T-helper 1 cell treated with Interleukin-12 subunit alpha and Interleukin-12 subunit beta and Interleukin-4 antibody, amounts not matched to agents 30 μg/mL and 1 μg/mL, for 36 hours (primary cell): ENCODE results near the gene GPR158.

Experiments
- H3K27ac Mint-ChIP-seq: one replicate; pipeline ENCODE4 v1.8.0; 2021; ENCODE audit warnings: mild to moderate bottlenecking, mixed read lengths
- H3K27me3 Mint-ChIP-seq: one replicate; pipeline ENCODE4 v1.8.0; 2021; ENCODE audit warnings: low read depth, mixed read lengths
- H3K36me3 Mint-ChIP-seq: one replicate; pipeline ENCODE4 v1.8.0; 2021; ENCODE audit warnings: low read depth, mixed read lengths
- H3K4me1 Mint-ChIP-seq: one replicate; pipeline ENCODE4 v1.8.0; 2021; ENCODE audit warnings: low read depth, mixed read lengths
- H3K4me3 Mint-ChIP-seq: one replicate; pipeline ENCODE4 v1.8.0; 2021; ENCODE audit warnings: mild to moderate bottlenecking, moderate library complexity, mixed read lengths
- H3K9me3 Mint-ChIP-seq: one replicate; pipeline ENCODE4 v1.8.0; 2021; ENCODE audit warnings: mixed read lengths

GPR158 gene

GRCh38 chr10:25231751-25232150, 57.0 kb downstream of the GPR158 start:
- H3K9me3 Mint-ChIP-seq, result no peaks in the 10 kb centered on the region
- H3K27me3 Mint-ChIP-seq, result no peaks in the 10 kb centered on the region
- no peak overlapping the region for H3K27ac Mint-ChIP-seq
- no peaks in the 10 kb centered on the region for H3K36me3 Mint-ChIP-seq
- no peaks in the 10 kb centered on the region for H3K4me1 Mint-ChIP-seq
- H3K4me3 Mint-ChIP-seq, result no peak overlapping the region

DNA sequence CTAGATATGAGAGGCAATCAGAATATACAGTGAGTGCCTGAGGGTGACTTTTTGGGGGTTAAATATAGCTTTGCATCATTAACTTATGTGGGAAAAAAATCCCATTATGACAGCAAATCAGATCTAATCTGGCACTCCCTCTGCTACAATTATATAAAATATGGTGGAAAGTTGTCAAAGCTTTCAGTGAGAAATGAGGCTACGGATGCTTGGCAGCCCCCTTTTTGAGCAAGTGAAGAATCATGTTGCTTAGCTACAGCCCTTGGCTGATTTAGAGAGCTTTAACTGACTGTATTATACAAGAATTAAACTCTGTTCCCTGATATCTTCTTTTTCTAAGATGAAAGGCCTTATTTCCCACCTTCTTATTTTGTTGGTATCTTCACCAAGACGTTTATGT, 57.4 kb downstream of the GPR158 start:
- H3K27ac Mint-ChIP-seq, result no peak overlapping the region
- H3K27me3 Mint-ChIP-seq, result no peaks in the 10 kb centered on the region
- no peak overlapping the region for H3K4me3 Mint-ChIP-seq
- no peaks in the 10 kb centered on the region for H3K4me1 Mint-ChIP-seq
- no peaks in the 10 kb centered on the region for H3K36me3 Mint-ChIP-seq
- no peaks in the 10 kb centered on the region for H3K9me3 Mint-ChIP-seq

DNA sequence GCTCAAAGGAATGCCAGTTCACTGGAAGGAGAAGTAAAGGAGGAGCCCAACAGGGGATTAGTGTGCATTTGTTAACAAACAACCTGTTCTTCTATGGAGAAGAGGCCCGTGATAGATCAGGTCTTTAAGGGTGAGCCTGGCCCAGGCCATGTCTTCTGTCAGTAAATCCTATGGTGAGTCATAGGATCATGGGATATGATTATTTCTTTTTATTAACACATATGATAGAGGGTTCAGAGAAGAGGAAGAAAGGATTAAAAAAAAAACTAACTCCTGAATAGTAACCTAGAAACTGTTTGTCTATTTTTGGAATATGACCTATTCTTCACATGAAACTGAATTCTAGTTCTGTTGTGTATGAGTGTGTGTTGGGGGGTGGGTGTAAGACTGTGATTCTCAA, 70.4 kb downstream of the GPR158 start:
- H3K36me3 Mint-ChIP-seq, result no peaks in the 10 kb centered on the region
- no peak overlapping the region for H3K27ac Mint-ChIP-seq
- H3K9me3 Mint-ChIP-seq, result no peaks in the 10 kb centered on the region
- H3K27me3 Mint-ChIP-seq, result no peaks in the 10 kb centered on the region
- no peak overlapping the region for H3K4me3 Mint-ChIP-seq
- no peaks in the 10 kb centered on the region for H3K4me1 Mint-ChIP-seq

DNA sequence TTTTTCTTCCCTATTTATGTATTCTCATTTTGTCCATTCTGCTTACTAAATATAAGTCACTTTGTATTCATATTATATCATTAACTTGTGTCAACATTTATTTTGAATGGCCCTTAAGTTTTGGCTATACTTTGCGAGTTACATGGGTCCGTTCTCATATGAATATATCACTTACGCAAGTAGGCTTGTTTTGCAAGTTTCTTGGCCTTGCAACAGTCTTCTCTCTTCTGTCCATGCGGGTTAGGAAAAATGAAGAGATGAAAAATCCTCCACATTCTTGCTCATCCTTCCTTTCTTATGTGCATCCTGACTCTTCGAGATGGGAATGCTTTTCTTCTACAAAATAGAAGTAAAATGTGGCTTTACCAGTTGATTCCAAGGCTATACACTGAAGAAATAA, 82.8 kb downstream of the GPR158 start:
- Mint-ChIP-seq H3K4me1 (no peaks in the 10 kb centered on the region), H3K9me3 (no peaks in the 10 kb centered on the region), H3K27me3 (no peaks in the 10 kb centered on the region), H3K27ac (no peak overlapping the region), H3K36me3 (no peaks in the 10 kb centered on the region), H3K4me3 (no peak overlapping the region)

GRCh38 chr10:25261110-25261509, 86.3 kb downstream of the GPR158 start:
- Mint-ChIP-seq H3K4me3 (no peak overlapping the region), H3K27ac (no peak overlapping the region), H3K9me3 (no peaks in the 10 kb centered on the region), H3K36me3 (no peaks in the 10 kb centered on the region), H3K4me1 (no peaks in the 10 kb centered on the region), H3K27me3 (no peaks in the 10 kb centered on the region)

DNA sequence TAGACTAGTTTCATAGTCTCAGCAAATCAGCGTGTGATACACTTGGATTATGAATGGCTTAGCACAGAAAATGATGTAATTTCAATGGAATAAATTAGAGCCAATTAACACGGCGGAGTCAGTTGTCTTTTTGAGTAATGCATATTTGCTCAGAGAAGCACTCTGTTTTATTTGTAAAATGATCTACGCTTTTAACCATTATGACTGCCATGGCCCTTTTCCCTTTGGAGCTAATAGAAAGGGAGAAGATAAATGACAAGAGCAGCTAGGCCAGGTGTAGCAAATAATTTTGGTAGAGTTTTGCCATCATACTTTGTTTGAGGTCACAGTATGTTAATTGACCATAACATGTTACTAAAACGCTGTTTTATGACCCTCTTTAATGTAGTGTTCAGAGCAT, 86.8 kb downstream of the GPR158 start:
- no peak overlapping the region for H3K27ac Mint-ChIP-seq
- H3K9me3 Mint-ChIP-seq, result no peaks in the 10 kb centered on the region
- no peaks in the 10 kb centered on the region for H3K36me3 Mint-ChIP-seq
- no peak overlapping the region for H3K4me3 Mint-ChIP-seq
- no peaks in the 10 kb centered on the region for H3K27me3 Mint-ChIP-seq
- H3K4me1 Mint-ChIP-seq, result no peaks in the 10 kb centered on the region

- H3K27me3 Mint-ChIP-seq, result no peaks in the 10 kb centered on the region
- H3K4me3 Mint-ChIP-seq, result no peak overlapping the region
- H3K4me1 Mint-ChIP-seq, result no peaks in the 10 kb centered on the region
- H3K27ac Mint-ChIP-seq, result no peak overlapping the region
- H3K36me3 Mint-ChIP-seq, result no peaks in the 10 kb centered on the region
- H3K9me3 Mint-ChIP-seq, result no peaks in the 10 kb centered on the region
Measured at GRCh38 chr10:25263931-25264330, 89.1 kb downstream of the GPR158 start.

GRCh38 chr10:25278180-25278579, 103.4 kb downstream of the GPR158 start:
- H3K4me3 Mint-ChIP-seq, result no peak overlapping the region
- no peak overlapping the region for H3K27ac Mint-ChIP-seq
- no peaks in the 10 kb centered on the region for H3K27me3 Mint-ChIP-seq
- H3K4me1 Mint-ChIP-seq, result no peaks in the 10 kb centered on the region
- no peaks in the 10 kb centered on the region for H3K36me3 Mint-ChIP-seq
- H3K9me3 Mint-ChIP-seq, result peaks cover 23% of the 10 kb centered on the region

GRCh38 chr10:25280076-25280475, 105.3 kb downstream of the GPR158 start:
- no peaks in the 10 kb centered on the region for H3K36me3 Mint-ChIP-seq
- no peak overlapping the region for H3K27ac Mint-ChIP-seq
- no peaks in the 10 kb centered on the region for H3K4me1 Mint-ChIP-seq
- no peaks in the 10 kb centered on the region for H3K27me3 Mint-ChIP-seq
- no peak overlapping the region for H3K4me3 Mint-ChIP-seq
- H3K9me3 Mint-ChIP-seq, result peaks cover 23% of the 10 kb centered on the region

DNA sequence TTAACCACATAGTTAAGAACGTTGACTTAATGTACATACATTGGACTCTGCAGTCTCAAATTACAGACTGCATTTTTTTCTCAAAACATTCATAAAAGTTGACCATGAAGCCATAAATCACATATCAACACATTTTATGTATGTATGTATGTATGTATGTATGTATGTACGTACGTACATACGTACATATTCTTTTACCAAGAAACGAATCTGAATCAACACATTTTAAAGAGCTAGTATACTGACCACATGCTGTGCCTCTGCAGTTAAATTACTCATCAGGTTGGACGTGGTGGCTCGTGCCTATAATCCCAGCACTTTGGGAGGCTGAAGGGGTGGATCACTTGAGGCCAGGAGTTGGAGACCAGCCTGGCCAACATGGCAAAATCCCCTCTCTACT, 105.8 kb downstream of the GPR158 start:
- Mint-ChIP-seq H3K4me3 (no peak overlapping the region), H3K36me3 (no peaks in the 10 kb centered on the region), H3K4me1 (no peaks in the 10 kb centered on the region), H3K27ac (no peak overlapping the region), H3K9me3 (peaks cover 23% of the 10 kb centered on the region), H3K27me3 (no peaks in the 10 kb centered on the region)

DNA sequence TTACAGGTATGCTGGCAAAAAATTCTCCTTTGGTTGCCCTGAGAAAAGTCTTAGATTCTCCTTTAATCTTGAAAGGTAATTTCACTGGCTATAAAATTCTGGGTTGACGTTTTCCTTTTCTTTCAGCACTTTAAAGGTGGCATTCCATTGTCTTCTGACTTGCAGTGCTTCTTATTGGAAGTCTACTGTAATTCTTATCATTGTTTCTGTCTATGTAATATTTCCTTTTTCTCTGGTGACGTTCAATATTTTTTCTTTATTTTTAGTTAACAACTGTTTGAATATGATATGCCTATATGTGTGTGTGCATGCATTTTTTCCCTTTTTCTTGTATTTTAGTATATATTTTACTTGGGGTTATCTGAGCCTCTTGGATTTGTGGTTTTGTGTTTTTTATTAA, 111.0 kb downstream of the GPR158 start:
- no peaks in the 10 kb centered on the region for H3K36me3 Mint-ChIP-seq
- H3K4me1 Mint-ChIP-seq, result no peaks in the 10 kb centered on the region
- peaks cover 26% of the 10 kb centered on the region for H3K9me3 Mint-ChIP-seq
- H3K27me3 Mint-ChIP-seq, result no peaks in the 10 kb centered on the region
- H3K27ac Mint-ChIP-seq, result no peak overlapping the region
- H3K4me3 Mint-ChIP-seq, result no peak overlapping the region

GRCh38 chr10:25288181-25288580, 113.4 kb downstream of the GPR158 start:
- Mint-ChIP-seq H3K36me3 (no peaks in the 10 kb centered on the region), H3K4me3 (no peak overlapping the region), H3K4me1 (no peaks in the 10 kb centered on the region), H3K9me3 (peaks cover 26% of the 10 kb centered on the region), H3K27me3 (no peaks in the 10 kb centered on the region), H3K27ac (no peak overlapping the region)

- H3K27me3 Mint-ChIP-seq, result no peaks in the 10 kb centered on the region
- H3K4me1 Mint-ChIP-seq, result no peaks in the 10 kb centered on the region
- H3K4me3 Mint-ChIP-seq, result no peak overlapping the region
- no peaks in the 10 kb centered on the region for H3K9me3 Mint-ChIP-seq
- H3K27ac Mint-ChIP-seq, result no peak overlapping the region
- no peaks in the 10 kb centered on the region for H3K36me3 Mint-ChIP-seq
Measured at GRCh38 chr10:25294032-25294926, 119.5 kb downstream of the GPR158 start.

DNA sequence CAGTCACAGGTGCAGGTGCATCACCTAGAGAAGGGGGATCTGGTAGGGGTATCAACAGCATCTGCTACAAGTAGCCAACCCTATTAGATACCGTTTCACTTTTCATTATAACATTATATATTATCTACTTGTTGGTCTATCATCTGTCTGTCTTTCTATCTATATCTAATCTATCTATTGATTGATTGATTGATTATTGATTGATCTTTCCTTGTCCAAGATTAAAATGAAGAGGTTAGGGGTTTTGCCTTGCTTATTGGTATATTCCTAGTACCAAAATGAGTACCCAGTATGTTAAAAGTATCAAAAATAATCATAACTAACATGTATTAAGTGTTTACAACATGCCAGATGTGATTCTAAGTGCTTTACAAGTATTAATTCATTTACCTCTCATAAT, 121.5 kb downstream of the GPR158 start:
- no peaks in the 10 kb centered on the region for H3K27me3 Mint-ChIP-seq
- H3K27ac Mint-ChIP-seq, result no peak overlapping the region
- no peak overlapping the region for H3K4me3 Mint-ChIP-seq
- H3K4me1 Mint-ChIP-seq, result no peaks in the 10 kb centered on the region
- H3K9me3 Mint-ChIP-seq, result no peaks in the 10 kb centered on the region
- no peaks in the 10 kb centered on the region for H3K36me3 Mint-ChIP-seq

GRCh38 chr10:25297466-25297865, 122.7 kb downstream of the GPR158 start:
- H3K27me3 Mint-ChIP-seq, result no peaks in the 10 kb centered on the region
- H3K4me1 Mint-ChIP-seq, result no peaks in the 10 kb centered on the region
- H3K4me3 Mint-ChIP-seq, result no peak overlapping the region
- H3K27ac Mint-ChIP-seq, result no peak overlapping the region
- no peaks in the 10 kb centered on the region for H3K9me3 Mint-ChIP-seq
- no peaks in the 10 kb centered on the region for H3K36me3 Mint-ChIP-seq
